ENCODE measurements around the gene TGFBRAP1.

Gene TGFBRAP1

GRCh38 chr2:105313877-105314276 lies 15.7 kb downstream of the TGFBRAP1 start:
- no peak for DNase-seq

- DNase-seq, result no peak
These were observed 20.4 kb downstream of the TGFBRAP1 start for GRCh38 chr2:105309147-105309545.

GRCh38 chr2:105308382-105309146 lies 21.0 kb downstream of the TGFBRAP1 start:
- DNase-seq, result no peak

GRCh38 chr2:105307962-105308361 lies 21.6 kb downstream of the TGFBRAP1 start:
- DNase-seq, result no peak

- no peak for DNase-seq
These were observed 22.0 kb downstream of the TGFBRAP1 start for GRCh38 chr2:105307550-105307949.

- DNase-seq, result no peak
These were observed 22.4 kb downstream of the TGFBRAP1 start for GRCh38 chr2:105307146-105307545.

GRCh38 chr2:105301646-105302045 lies 27.9 kb downstream of the TGFBRAP1 start:
- DNase-seq, result no peak

GRCh38 chr2:105299290-105299689 lies 30.2 kb downstream of the TGFBRAP1 start:
- DNase-seq, result no peak

GRCh38 chr2:105298017-105298416 lies 31.5 kb downstream of the TGFBRAP1 start:
- DNase-seq, result no peak

GRCh38 chr2:105297216-105297615 lies 32.3 kb downstream of the TGFBRAP1 start:
- DNase-seq, result no peak

- no peak for DNase-seq
These were observed 33.4 kb downstream of the TGFBRAP1 start for GRCh38 chr2:105296017-105296611.

- DNase-seq, result no peak
These were observed 34.6 kb downstream of the TGFBRAP1 start for GRCh38 chr2:105294844-105295481.

- DNase-seq, result no peak
These were observed 35.5 kb downstream of the TGFBRAP1 start for GRCh38 chr2:105294046-105294445.

GRCh38 chr2:105291981-105292380 lies 37.6 kb downstream of the TGFBRAP1 start:
- no peak for DNase-seq

- DNase-seq, result no peak
These were observed 38.4 kb downstream of the TGFBRAP1 start for GRCh38 chr2:105290981-105291660.

- DNase-seq, result no peak
These were observed 41.4 kb downstream of the TGFBRAP1 start for GRCh38 chr2:105288133-105288532.

- no peak for DNase-seq
These were observed 41.8 kb downstream of the TGFBRAP1 start for GRCh38 chr2:105287692-105288091.

- DNase-seq, result no peak
These were observed 46.0 kb downstream of the TGFBRAP1 start for GRCh38 chr2:105283532-105283931.

GRCh38 chr2:105280281-105280680 lies 49.3 kb downstream of the TGFBRAP1 start:
- DNase-seq, result no peak

- no peak for DNase-seq
These were observed 50.4 kb downstream of the TGFBRAP1 start for GRCh38 chr2:105279126-105279525.

- no peak for DNase-seq
These were observed 50.9 kb downstream of the TGFBRAP1 start for GRCh38 chr2:105278654-105279053.

GRCh38 chr2:105274046-105274445 lies 55.5 kb downstream of the TGFBRAP1 start:
- DNase-seq, result no peak

GRCh38 chr2:105272176-105272575 lies 57.4 kb downstream of the TGFBRAP1 start:
- DNase-seq, result no peak

All from T1000 (cell line).